ENCODE data around the gene HOXA9. TPM values are rescaled to one million over a fixed set of nuclear protein-coding genes. Genes with fewer than 3 reads are reported as not detected.

Gene HOXA9
- total and polyA plus RNA-seq, 2 experiments from 2014 or later = 3.6 to 4.4 TPM

DNA sequence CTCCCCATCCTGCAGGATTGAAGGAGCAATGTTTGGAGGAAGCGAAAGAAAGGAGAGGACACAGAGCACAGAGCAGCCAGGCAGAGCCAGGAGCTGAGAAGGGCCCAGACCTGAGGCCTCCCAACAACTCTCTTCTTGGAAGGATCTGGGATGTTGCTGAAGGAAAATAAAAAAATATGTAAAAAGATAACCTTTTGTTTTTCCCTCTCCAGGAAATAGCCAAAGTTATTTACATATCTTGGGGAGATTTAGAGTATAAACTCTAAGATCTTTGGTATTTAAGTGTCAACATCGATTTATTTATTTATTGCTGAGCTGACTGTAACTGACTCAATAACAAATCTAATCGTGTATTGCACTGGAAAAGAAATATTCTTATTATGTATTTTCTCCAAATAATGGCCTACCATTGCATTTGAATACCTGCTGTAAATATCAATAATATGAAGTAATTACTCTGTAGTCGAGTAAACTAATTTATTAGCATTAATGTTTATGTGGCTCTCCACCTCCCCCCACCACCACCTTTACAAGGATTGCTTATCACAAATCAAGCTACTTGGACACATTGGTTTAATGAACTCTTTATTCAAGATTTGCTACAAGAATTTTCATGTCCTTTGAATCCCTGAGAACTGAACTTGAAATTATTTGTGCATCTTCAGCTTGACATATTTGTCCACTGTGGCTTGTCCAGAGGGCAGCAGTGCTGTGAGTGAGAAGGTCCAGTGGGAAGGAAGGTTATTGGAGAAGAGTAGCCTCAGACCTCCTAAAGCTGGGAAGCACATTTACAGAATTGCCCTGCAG lies 21.5 kb upstream of the HOXA9 start:
- TF ChIP-seq, protein P1, sequence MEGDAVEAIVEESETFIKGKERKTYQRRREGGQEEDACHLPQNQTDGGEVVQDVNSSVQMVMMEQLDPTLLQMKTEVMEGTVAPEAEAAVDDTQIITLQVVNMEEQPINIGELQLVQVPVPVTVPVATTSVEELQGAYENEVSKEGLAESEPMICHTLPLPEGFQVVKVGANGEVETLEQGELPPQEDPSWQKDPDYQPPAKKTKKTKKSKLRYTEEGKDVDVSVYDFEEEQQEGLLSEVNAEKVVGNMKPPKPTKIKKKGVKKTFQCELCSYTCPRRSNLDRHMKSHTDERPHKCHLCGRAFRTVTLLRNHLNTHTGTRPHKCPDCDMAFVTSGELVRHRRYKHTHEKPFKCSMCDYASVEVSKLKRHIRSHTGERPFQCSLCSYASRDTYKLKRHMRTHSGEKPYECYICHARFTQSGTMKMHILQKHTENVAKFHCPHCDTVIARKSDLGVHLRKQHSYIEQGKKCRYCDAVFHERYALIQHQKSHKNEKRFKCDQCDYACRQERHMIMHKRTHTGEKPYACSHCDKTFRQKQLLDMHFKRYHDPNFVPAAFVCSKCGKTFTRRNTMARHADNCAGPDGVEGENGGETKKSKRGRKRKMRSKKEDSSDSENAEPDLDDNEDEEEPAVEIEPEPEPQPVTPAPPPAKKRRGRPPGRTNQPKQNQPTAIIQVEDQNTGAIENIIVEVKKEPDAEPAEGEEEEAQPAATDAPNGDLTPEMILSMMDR (IDR thresholded peaks at IDR 0.05; ENCODE audit: poor library complexity) = no peak
- peak; percentile 9 for TF ChIP-seq EZH2phosphoT487 (IDR thresholded peaks at IDR 0.05; ENCODE audit: low read depth, severe bottlenecking, unreplicated experiment)
- peaks cover 97% of the 10 kb centered on the region for H3K27me3 ChIP-seq
- no peaks in the 10 kb centered on the region for H3K9me3 ChIP-seq (ENCODE audit: low read depth)
- H3K27ac ChIP-seq = peak overlapping the region; percentile 97
- peak overlapping the region; percentile 96 for H3K4me2 ChIP-seq
- no peaks in the 10 kb centered on the region for H4K20me1 ChIP-seq (ENCODE audit: insufficient read depth, poor library complexity, severe bottlenecking)
- no peaks in the 10 kb centered on the region for H3K36me3 ChIP-seq (replicated peaks; ENCODE audit: insufficient read depth, low read depth)
- DNase-seq (ENCODE audit: low spot score) = no peak
- H2AFZ ChIP-seq = no peak overlapping the region
- H3K4me3 ChIP-seq = peak overlapping the region; percentile 46
- peaks cover 39% of the 10 kb centered on the region for H3K4me1 ChIP-seq (ENCODE audit: insufficient read depth)
- peaks cover 95% of the 10 kb centered on the region for H3K79me2 ChIP-seq
- no peaks in the 10 kb centered on the region for H3K9me2 ChIP-seq (replicated peaks; ENCODE audit: insufficient read depth)
- WGBS (ENCODE audit: low lambda C conversion rate, missing lambda C conversion rate) = 33% methylated on average over 4 of the region's 4 CpGs

DNA sequence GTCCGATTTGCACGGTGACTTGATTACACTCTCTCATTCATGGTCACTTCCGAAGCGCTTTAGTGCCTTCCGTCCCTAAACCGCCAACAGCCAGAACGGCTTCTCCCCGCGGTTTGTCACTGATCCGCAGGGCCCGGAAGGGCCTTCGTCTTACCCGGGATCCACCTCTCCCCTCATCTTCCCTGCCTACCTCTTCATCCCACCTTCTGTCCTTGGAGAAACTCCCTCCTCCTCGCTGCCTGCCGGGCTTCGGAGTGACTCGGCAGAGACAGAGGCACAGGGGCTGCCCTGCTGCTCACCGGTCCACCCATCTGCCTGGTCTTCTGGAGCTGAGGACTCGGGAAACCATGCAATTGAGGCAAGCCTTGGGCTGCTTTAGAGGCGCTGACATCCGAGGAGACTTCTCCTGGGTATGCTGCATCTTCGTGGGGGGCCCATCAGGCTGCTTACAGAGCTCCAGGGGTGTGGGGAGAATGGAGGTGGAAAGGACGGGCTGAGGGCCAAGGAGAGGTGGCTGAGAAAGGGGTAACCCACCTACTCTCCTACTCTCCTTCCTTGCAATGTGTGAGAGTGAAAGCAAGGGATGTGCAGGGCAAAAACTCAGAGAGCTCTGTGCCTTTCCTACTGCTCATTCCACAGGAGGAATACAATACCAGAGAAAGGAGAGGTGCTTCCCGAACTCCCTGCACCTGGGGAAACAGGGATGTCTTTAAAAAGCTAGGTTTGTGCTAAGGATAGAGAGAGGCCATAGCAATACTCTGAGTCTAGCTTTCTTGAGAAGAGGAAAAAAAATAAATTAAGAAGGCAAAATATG lies 20.7 kb upstream of the HOXA9 start:
- DNase-seq (ENCODE audit: low spot score) = no peak
- TF ChIP-seq EZH2phosphoT487 (IDR thresholded peaks at IDR 0.05; ENCODE audit: low read depth, severe bottlenecking, unreplicated experiment) (peak; percentile 10), EZH2 (IDR thresholded peaks at IDR 0.05; ENCODE audit: borderline replicate concordance) (peak; percentile 60)
- TF ChIP-seq, protein P1 (IDR thresholded peaks at IDR 0.05; ENCODE audit: poor library complexity) = no peak
- H2AFZ ChIP-seq = peak overlapping the region; percentile 4
- peaks cover 39% of the 10 kb centered on the region for H3K4me1 ChIP-seq (ENCODE audit: insufficient read depth)
- H3K4me3 ChIP-seq = peak overlapping the region; percentile 46
- no peaks in the 10 kb centered on the region for H3K36me3 ChIP-seq (replicated peaks; ENCODE audit: insufficient read depth, low read depth)
- H3K79me2 ChIP-seq = peaks cover 94% of the 10 kb centered on the region
- H4K20me1 ChIP-seq (ENCODE audit: insufficient read depth, poor library complexity, severe bottlenecking) = no peaks in the 10 kb centered on the region
- H3K9me2 ChIP-seq (replicated peaks; ENCODE audit: insufficient read depth) = no peaks in the 10 kb centered on the region
- no peaks in the 10 kb centered on the region for H3K9me3 ChIP-seq (ENCODE audit: low read depth)
- peak overlapping the region; percentile 97 for H3K27ac ChIP-seq
- WGBS (ENCODE audit: low lambda C conversion rate, missing lambda C conversion rate) = 3% methylated on average over 24 of the region's 24 CpGs
- peak overlapping the region; percentile 96 for H3K4me2 ChIP-seq
- peaks cover 94% of the 10 kb centered on the region for H3K27me3 ChIP-seq

DNA sequence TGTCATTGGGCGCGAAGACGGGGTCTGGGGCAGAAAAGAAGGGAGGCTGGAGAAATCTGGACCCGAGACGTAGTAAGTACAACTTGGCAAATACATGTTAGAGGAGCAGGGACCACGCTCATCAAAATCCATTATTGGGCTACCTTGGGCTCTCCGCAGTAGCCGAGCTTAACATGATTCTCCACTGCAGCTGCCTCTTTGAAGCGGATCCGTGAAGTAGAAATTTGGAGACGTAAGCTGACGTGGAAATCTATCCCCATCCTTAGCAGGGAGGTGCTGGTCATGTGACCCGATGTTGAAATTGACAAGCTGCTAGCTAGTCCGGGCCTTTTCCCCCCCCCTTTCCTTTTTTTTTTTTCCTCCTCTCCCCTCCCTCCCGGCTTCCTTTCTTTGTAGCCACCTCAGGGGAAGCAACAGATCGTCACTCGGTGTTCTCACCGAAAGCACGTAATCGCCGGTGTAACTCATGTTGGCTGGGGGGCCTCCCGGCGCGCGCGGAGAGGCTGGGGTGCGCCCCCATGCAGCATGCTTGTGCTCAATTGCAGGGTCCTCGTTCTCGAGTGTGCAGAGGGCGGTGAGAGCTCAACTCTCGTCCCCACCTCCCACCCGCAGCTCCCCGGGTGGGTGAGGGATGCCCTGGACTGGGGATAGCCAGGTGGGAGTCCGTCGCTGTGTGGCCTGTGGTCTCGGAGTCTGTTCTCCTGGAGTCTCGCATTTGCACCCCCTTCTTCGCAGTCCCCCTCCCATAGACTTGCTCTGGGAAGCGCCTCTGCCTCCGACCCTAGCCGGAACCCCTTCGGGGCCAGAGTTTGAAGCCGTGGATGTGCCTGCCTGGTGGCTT lies 19.9 kb upstream of the HOXA9 start, which contains the start of gene HOXA11:
Gene HOXA11 (minus strand): TSS at position 220 of the 841 bp plus-strand sequence. CDS start 88 bp downstream, at position 132.
- WGBS (ENCODE audit: low lambda C conversion rate, missing lambda C conversion rate) = 5% methylated on average over 42 of the region's 43 CpGs
- Histone ChIP-seq H3K4me3 (peak within 1 kb of the TSS; percentile 77), H3K27ac (peak within 1 kb of the TSS; percentile 97), H4K20me1 (ENCODE audit: insufficient read depth, poor library complexity, severe bottlenecking) (no peaks in the 10 kb centered on the region), H3K9me3 (ENCODE audit: low read depth) (no peaks in the 10 kb centered on the region), H3K4me2 (peak within 1 kb of the TSS; percentile 96), H2AFZ (peak within 1 kb of the TSS; percentile 57), H3K4me1 (ENCODE audit: insufficient read depth) (peaks cover 39% of the 10 kb centered on the region), H3K9me2 (replicated peaks; ENCODE audit: insufficient read depth) (no peaks in the 10 kb centered on the region), H3K79me2 (peaks cover 91% of the 10 kb centered on the region), H3K36me3 (replicated peaks; ENCODE audit: insufficient read depth, low read depth) (no peaks in the 10 kb centered on the region), H3K27me3 (peaks cover 94% of the 10 kb centered on the region)
- DNase-seq (ENCODE audit: low spot score) = peak; percentile 85
- no peak for TF ChIP-seq EZH2 (IDR thresholded peaks at IDR 0.05; ENCODE audit: borderline replicate concordance)
- no peak for TF ChIP-seq EZH2phosphoT487 (IDR thresholded peaks at IDR 0.05; ENCODE audit: low read depth, severe bottlenecking, unreplicated experiment)
- TF ChIP-seq, protein P1 (IDR thresholded peaks at IDR 0.05; ENCODE audit: poor library complexity) = no peak

All from hepatocyte (in vitro differentiated cells).